ENCODE results near the gene SYNDIG1. TPM values are rescaled to one million over a fixed set of nuclear protein-coding genes. Genes with fewer than 3 reads are reported as not detected.
A peak's percentile ranks its signal among the peaks of the same experiment; 100 is the strongest.

The SYNDIG1 gene
- total and polyA plus RNA-seq, 4 donors, result 0.20 to 5.0 (median 0.63) TPM

GRCh38 chr20:24490598-24490997 lies 21.2 kb downstream of the SYNDIG1 start:
- no peak overlapping the region for H3K9ac ChIP-seq (ENCODE audit: insufficient read depth in 1 of 2, low read length in 2 of 2)
- peaks cover 0 to 9% (median 0%) of the 10 kb centered on the region in 3 donors for H3K27me3 ChIP-seq (ENCODE audit: control insufficient read depth in 3 of 3, insufficient read depth in 3 of 3, low read length in 2 of 3)
- H3K27ac ChIP-seq (ENCODE audit: low read depth in 1 of 2, low read length in 1 of 2), result no peak overlapping the region
- TF ChIP-seq CTCF (IDR thresholded peaks at IDR 0.05; ENCODE audit: control extremely low read depth, extremely low read depth), result no peak
- 91 to 94% methylated on average over 8 of the region's 8 CpGs for WGBS, 2 donors
- H3K36me3 ChIP-seq (ENCODE audit: control insufficient read depth in 4 of 4, insufficient read depth in 4 of 4, low read length in 4 of 4), result peaks cover 0 to 6% (median 0%) of the 10 kb centered on the region in 4 donors
- DNase-seq, result no peak
- H3K9me3 ChIP-seq (ENCODE audit: control insufficient read depth in 4 of 4, insufficient read depth in 3 of 4, low read length in 3 of 4), result peaks cover 0 to 6% (median 0%) of the 10 kb centered on the region in 4 donors
- peaks cover 0 to 3% (median 0%) of the 10 kb centered on the region in 5 donors for H3K4me1 ChIP-seq (ENCODE audit: control insufficient read depth in 5 of 5, insufficient read depth in 5 of 5, low read length in 5 of 5)
- H3K4me3 ChIP-seq, result no peak overlapping the region
- no peak for ATAC-seq (ENCODE audit: insufficient read depth, low FRiP score)

GRCh38 chr20:24491041-24491756 lies 21.8 kb downstream of the SYNDIG1 start:
- peaks cover 0 to 9% (median 0%) of the 10 kb centered on the region in 3 donors for H3K27me3 ChIP-seq (ENCODE audit: control insufficient read depth in 3 of 3, insufficient read depth in 3 of 3, low read length in 2 of 3)
- H3K4me1 ChIP-seq (ENCODE audit: control insufficient read depth in 5 of 5, insufficient read depth in 5 of 5, low read length in 5 of 5), result peaks cover 0 to 3% (median 0%) of the 10 kb centered on the region in 5 donors
- WGBS, 2 donors, result 89 to 90% methylated on average over 14 of the region's 14 CpGs

GRCh38 chr20:24492031-24492607 lies 22.7 kb downstream of the SYNDIG1 start:
- Histone ChIP-seq H3K9ac (ENCODE audit: insufficient read depth in 1 of 2, low read length in 2 of 2) (no peak overlapping the region), H3K4me1 (ENCODE audit: control insufficient read depth in 5 of 5, insufficient read depth in 5 of 5, low read length in 5 of 5) (peaks cover 0 to 3% (median 0%) of the 10 kb centered on the region in 5 donors), H3K4me3 (no peak overlapping the region), H3K27ac (ENCODE audit: low read depth in 1 of 2, low read length in 1 of 2) (no peak overlapping the region), H3K9me3 (ENCODE audit: control insufficient read depth in 4 of 4, insufficient read depth in 3 of 4, low read length in 3 of 4) (peaks cover 0 to 6% (median 0%) of the 10 kb centered on the region in 4 donors), H3K27me3 (ENCODE audit: control insufficient read depth in 3 of 3, insufficient read depth in 3 of 3, low read length in 2 of 3) (peaks cover 0 to 9% (median 0%) of the 10 kb centered on the region in 3 donors), H3K36me3 (ENCODE audit: control insufficient read depth in 4 of 4, insufficient read depth in 4 of 4, low read length in 4 of 4) (peaks cover 0 to 6% (median 0%) of the 10 kb centered on the region in 4 donors)
- 65 to 70% methylated on average over 16 of the region's 16 CpGs for WGBS, 2 donors
- ATAC-seq (ENCODE audit: insufficient read depth, low FRiP score), result no peak
- DNase-seq, result peak in 1 of 3 donors; percentile 39
- no peak for TF ChIP-seq CTCF (IDR thresholded peaks at IDR 0.05; ENCODE audit: control extremely low read depth, extremely low read depth)

More at GRCh38 chr20:24491041-24491756, 21.8 kb downstream of the SYNDIG1 start:
- DNase-seq (no peak), ATAC-seq (ENCODE audit: insufficient read depth, low FRiP score) (no peak)
- no peak overlapping the region for H3K27ac ChIP-seq (ENCODE audit: low read depth in 1 of 2, low read length in 1 of 2)
- H3K36me3 ChIP-seq (ENCODE audit: control insufficient read depth in 4 of 4, insufficient read depth in 4 of 4, low read length in 4 of 4), result peaks cover 0 to 6% (median 0%) of the 10 kb centered on the region in 4 donors
- TF ChIP-seq CTCF (IDR thresholded peaks at IDR 0.05; ENCODE audit: control extremely low read depth, extremely low read depth), result no peak
- H3K9ac ChIP-seq (ENCODE audit: insufficient read depth in 1 of 2, low read length in 2 of 2), result no peak overlapping the region
- no peak overlapping the region for H3K4me3 ChIP-seq
- peaks cover 0 to 6% (median 0%) of the 10 kb centered on the region in 4 donors for H3K9me3 ChIP-seq (ENCODE audit: control insufficient read depth in 4 of 4, insufficient read depth in 3 of 4, low read length in 3 of 4)

All from lung (tissue), 12 donors.